Epithelial cell of esophagus (primary cell): ENCODE data around the gene EIF4EBP2.
A peak's percentile ranks its signal among the peaks of the same experiment; 100 is the strongest.

Experiments
- DNase-seq: peaks from one replicate; pipeline ENCODE4 v3.0.0; 2010; ENCODE audit warnings: low read depth
- H3K4me3 ChIP-seq: 2 replicates; pipeline ENCODE4 v1.5.1; 2011; ENCODE audit warnings: mild to moderate bottlenecking, low read length, control low read depth
- CTCF ChIP-seq: IDR thresholded peaks from 2 replicates; pipeline ENCODE4 v1.5.1; 2011; ENCODE audit warnings: low read depth, mild to moderate bottlenecking, low read length, control low read depth, inconsistent platforms; ENCODE audit not compliant: insufficient read depth; ENCODE audit errors: missing control alignments

The EIF4EBP2 gene

GRCh38 chr10:70399177-70399576, 4.8 kb upstream of the EIF4EBP2 start:
- no peak for TF ChIP-seq CTCF
- DNase-seq, result no peak
- H3K4me3 ChIP-seq, result no peak overlapping the region

- DNase-seq, result no peak
- TF ChIP-seq CTCF, result no peak
- H3K4me3 ChIP-seq, result peak overlapping the region; percentile 18
These were observed 386 bp upstream of the EIF4EBP2 start for GRCh38 chr10:70403483-70404035.

- DNase-seq, result no peak
- peak overlapping the region; percentile 85 for H3K4me3 ChIP-seq
- no peak for TF ChIP-seq CTCF
These were observed 767 bp downstream of the EIF4EBP2 start for GRCh38 chr10:70404787-70405036.

GRCh38 chr10:70405037-70405824, 1.3 kb downstream of the EIF4EBP2 start:
- peak; percentile 92 for DNase-seq
- H3K4me3 ChIP-seq, result peak overlapping the region; percentile 85
- TF ChIP-seq CTCF, result no peak

GRCh38 chr10:70409772-70410171, 5.8 kb downstream of the EIF4EBP2 start:
- no peak for TF ChIP-seq CTCF
- H3K4me3 ChIP-seq, result no peak overlapping the region
- DNase-seq, result no peak

- DNase-seq, result no peak
- no peak for TF ChIP-seq CTCF
- no peak overlapping the region for H3K4me3 ChIP-seq
These were observed 6.7 kb downstream of the EIF4EBP2 start for GRCh38 chr10:70410608-70411007.

GRCh38 chr10:70412356-70412755, 8.4 kb downstream of the EIF4EBP2 start:
- TF ChIP-seq CTCF, result no peak

More at GRCh38 chr10:70412356-70412755, 8.4 kb downstream of the EIF4EBP2 start:
- H3K4me3 ChIP-seq, result no peak overlapping the region
- DNase-seq, result no peak
